Globus pallidus (tissue), 1 donor: ENCODE data around the gene FICD.
"Not testable (repeated sequence)": the region's sequence is repeated elsewhere in the genome, so short reads cannot be mapped to it uniquely, and the experiment has no call there.

Experiments
- DNase-seq: peaks from one replicate; pipeline ENCODE4 v3.0.0-alpha.2; 2015; ENCODE audit warnings: low spot score

FICD gene

DNA sequence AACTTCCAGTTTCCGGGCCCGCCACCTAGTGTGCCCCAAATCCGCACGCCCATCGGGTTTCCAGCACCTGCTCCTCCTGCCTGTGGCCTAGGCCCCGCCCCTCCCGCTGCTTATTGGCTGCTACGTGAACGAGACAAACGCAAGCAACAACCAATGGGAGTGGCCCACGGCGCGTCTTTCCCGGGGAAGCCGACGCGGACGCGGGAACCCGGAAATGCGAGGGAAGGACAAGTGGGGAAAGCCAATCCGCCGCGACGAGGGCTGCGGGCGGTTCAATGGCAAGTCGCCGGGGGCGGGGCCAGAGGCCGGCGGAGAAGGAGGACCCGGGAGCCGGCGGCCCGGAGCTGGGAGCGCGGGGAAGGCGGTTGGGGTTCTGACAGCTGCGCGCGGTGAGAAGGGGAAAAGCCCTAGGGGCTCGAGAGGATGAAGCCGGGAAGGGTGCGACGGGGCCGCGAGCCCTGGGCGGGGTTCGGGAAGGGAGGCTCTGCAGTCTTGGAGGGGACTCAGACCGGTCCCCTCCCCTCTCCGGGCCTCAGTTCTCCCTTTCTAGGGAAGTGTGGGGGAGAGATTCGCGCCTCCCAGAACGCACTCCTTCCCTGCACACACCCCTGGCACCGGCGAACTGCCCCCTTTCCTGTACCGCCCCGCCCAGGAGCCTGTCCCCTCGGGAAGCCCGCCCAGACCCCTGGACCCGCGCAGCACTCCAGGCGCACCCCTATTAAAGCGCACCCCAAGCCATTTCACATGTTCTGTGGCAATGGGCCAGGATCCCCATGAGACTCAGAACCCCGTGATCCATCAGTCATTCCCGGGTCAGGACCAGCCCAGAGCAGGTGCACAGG, at the start of gene FICD:
Gene FICD, plus strand, starts transcription at position 305 of the 842 bp plus-strand sequence. CDS start 1,696 bp downstream, outside the sequence.
- peak; percentile 99 for DNase-seq

DNA sequence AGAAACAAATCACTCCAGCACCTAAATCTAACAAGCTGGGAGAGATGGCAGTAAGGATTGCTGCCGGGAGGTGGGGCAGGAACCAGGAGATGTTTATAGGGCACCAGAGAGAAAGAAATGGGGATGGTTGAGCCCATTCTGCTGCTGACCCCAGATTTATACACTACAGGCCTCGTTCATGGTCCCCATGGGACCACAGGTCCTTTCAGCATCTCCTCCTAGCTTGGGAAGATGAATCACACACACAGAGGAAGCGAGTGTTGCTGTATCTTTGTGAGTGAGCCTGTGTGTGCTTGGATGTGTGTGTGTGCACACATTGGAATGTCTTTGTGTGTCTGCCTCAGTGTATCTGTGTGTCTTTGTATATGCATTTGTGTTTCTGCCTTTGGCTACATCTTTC, 49.7 kb upstream of the FICD start:
- no peak for DNase-seq

DNA sequence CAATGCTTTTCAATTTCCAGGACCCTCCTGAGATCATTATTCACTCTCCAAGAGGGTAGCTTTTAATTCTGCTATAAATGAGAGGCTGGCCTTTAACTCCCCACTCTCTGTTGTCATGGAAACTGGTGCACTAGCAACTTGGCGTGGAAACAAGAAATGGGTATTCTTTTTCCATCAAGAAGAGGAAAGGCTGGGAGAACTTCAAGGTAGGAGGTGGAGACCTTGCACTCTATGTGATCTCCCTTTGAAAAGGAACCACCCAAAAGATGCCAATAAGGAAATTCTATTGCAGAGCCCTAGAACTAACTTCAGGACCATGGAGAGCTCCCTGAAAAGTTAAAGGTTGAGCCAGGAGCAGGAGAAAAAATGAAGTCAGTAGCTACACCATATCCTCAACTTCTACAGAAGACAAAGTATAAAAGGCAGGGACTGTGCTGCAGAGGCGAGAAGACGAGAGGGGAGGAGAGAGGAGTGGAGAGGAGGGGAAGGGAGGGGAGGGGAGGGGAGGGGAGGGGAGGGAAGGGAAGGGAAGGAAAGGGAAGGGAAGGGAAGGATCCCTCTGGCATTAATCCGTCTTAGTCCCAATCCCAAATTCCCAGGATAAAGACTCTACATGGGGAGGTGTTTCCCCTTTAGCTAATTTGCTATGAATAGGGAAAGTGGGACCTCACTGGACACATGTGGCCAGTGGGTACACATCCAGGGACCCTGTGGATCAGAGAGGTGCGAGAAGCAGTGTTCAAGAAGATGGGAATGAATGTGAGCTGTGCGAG, 46.7 kb upstream of the FICD start:
- DNase-seq = no peak

DNA sequence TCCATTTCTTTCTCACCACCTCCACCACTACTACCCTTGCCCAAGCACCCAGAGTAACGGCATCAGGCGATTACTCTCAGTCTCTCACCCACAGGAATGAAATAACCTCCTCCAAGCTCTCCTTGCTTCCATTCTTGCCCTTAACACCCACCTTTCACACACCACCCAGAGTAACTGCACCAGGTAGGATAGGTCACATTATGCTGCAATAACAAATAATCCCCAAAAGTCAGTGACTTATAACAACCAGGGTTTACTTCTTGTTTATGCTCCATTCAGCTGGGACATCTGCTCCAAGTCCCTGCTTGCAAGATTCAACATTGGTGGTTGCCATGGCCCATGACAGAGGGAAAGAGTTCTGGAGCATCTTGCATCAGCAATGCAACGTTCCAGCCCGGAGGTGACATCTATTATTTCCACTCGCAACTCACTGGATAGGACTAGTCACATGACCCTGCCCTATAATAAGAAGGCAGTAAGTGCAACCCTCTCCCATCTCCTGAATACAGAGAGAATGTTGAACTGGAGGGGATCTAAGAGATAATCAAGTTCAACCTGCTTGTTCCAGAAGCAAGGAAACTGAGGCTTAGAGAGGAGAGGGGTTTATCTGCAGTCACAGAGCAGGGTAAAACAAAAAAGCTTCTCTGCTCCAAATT, 41.5 kb upstream of the FICD start:
- DNase-seq = no peak

DNA sequence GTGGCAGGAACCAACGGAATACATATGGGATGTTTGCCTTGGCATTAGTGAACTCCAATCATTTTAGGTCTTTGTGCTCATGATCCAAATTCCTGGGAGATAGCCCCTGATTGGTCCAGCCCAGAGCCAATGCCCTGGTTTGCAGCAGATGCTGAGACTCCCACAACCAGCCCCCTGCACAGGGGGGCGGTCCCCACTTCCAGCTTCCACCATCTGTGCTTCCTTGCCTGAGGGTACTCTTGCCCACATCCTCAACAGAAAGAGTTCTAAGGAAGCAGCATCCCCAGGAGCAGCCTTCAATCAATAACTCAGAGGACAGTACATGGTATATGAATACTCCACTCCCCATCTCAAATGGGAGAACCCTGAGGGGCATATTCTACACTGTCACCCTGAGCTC, 39.7 kb upstream of the FICD start:
- no peak for DNase-seq

DNA sequence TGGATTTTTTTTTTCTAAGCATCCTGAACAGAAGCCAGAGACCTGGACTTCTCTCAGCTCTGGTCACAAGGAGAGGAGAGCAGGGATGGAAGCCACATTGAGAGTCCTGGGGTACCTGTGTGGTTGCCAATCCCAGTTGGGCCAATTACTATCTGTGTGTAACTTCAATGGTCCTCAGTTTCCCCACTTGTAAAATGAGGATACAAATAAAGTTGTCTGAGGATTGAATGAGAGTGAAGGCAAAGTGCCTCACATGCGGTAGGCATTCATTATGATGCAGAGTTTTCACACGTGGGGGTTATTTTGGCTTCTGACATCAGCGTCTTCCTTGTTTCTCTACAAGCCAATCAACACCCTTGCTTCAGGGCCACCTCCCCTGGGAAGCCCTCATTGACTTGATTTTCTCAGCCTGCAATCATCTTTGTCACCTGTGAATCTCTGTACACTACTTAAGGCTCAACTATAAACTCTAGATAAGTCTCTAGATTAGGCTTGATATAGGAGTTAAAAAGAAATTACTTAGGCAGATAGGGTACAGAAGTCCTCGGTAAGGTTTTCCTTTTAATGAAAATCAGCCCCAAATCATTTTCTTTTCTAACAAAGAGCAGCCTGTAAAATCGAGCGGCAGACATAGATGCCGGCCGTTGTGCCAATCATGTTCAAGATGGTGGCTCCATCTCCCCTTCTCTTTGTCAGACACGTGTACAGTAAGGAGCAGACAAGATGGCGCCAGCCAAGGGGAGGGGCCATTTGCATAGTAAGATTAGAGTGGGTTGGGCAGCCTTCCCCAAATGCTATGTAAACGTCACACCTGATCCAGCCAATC, 37.8 kb upstream of the FICD start:
- DNase-seq = no peak

DNA sequence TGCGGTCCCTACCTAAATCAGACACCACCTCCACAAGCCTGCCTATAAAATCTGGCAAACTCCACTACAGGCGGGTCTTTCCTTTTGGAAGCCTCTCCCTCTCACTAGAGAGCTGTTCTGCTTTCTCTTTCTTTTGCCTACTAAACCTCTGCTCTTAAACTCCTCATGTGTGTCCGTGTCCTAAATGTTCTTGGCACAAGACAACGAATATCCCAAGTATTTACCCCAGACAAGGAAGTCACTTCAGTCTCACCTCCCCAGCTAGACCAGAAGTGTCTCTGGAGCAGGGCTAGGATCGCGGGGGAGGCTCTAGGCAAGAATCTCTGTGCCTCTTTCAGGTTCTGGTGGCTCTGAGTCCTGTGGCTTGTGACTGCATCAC, 37.2 kb upstream of the FICD start:
- no peak for DNase-seq

DNA sequence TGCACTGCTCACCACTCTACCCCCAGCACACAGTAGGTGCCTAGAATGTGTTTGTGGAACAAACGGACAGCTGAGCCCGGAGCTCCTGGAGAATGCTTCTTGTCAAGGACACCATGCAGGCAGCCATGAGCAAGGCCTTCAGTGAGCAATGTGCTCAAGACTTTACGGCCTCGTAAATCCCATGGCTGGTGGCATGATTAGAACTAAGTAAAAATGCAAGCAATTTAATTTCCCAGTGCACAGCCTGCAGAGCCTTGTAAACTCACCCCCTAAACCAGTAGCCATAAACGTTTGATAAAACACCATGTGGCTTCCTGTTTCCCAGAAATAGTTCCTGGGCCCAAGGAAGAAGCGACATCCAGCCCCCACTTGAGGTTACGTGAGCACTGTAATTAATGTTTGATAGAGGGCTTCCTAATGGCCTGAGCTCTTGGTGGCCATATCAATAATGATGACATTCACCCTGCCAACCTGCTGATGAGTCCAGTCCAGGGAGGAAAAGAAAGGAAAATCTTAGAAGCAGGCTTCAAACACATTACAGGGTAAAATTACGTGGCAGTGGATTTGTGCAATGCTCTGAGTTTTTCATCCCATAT, 36.4 kb upstream of the FICD start:
- DNase-seq = no peak

DNA sequence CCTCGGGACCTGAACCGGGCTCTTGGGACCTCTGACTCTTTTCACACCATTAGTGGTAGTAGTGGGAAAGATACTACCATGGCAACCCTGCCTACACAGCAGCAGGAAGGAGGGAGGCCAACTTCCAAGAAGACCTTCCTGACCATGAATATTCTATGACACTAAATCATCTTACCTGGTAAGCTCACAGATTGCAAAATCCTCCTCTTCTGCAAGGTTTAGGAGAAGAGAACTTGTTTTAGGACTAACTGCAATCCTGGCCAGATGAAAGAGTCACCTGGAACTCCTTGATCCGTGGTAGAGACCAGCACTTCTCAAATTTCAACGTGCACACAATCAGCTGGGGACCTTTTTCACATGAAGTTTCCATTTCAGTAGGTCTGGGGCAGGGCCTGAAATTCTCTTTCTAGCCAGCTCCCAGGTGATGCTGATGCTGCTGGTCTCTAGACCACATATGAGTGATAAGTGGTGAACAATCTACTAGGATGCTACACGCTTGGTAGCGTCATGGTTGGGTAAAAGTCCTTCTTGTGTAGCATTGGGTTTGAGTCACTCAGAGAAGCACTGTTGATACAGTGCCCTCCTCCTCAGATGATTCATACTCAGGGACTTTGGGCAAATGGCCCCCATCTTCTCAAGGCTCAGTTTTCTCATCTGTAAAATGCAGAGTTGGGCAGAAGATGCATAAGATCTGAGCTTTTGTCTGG, 35.6 kb upstream of the FICD start:
- DNase-seq = no peak

DNA sequence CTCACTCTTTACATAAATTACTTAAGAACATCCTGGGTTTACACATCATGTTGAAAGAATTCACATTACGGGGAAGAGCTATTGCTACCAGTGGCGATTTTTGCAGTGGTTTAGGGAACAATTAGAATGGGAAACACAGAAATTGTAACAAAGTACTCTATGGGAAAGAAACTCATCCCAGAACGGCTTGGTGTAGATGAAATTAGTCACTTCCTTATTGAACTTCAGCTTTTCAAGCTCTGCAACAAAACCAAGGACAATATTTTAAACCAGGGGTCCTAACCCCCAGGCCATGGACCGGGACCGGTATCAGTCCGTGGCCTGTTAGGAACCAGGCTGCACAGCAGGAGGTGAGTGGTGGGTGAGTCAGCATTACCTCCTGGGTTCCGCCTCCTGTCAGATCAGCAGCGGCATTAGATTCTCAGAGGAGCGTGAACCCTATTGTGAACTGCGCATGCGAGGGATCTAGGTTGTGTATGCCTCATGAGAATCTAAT, 32.3 kb upstream of the FICD start:
- DNase-seq = no peak

DNA sequence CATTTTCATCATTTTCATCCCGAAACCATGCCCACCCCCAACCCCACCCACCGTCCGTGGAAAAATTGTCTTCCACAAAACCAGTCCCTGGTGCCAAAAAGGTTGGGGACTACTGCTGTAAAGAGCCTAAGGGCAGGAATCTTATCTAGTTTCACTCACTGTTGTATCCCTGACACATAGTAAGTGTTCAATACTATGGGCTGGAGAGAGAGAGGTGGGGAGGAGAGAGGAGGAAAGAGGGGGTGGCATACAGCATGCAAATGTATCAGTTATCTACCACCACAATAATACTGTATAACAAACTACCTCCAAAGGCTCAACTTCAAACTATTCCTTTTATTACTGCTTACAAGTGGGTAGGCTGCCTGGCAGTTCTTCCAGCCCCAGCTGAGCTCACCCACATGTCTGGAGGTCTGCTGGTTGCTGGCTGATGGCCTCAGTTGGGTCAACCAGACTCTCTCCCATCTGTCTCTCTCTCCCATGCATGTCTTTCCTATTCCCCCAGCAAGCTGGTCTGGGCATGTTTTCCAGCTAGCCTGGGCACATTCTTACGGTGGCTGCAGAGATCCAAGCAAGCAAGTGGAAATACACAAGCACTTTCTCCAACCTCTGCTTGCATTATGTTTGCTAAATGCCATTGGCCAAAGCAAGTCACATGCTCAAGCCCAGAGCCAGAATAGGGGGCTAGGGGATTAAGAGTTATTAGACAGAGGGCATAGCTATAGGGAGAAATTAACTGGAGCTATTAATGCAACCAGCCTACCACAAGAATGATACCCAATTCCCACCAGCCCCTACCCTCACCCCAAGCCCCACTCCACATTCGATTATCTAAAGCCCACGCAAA, 31.6 kb upstream of the FICD start:
- DNase-seq = no peak

DNA sequence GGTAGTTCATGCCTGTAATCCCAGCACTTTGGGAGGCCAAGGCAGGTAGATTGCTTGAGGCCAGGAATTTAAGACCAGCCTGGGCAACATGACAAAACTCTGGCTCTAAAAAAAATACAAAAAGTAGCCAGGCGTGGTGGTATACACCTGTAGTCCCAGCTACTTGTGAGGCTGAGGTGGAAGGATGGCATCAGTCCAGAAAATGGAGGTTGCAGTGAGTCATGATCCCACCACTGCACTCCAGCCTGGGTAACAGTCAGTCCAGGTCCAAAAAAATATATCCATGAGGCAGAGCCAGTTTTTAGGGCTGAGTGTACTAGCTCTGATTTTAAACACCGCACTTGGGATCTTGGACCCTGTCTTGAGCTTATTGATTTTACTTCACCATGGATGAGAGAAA, 30.6 kb upstream of the FICD start:
- DNase-seq = no peak

DNA sequence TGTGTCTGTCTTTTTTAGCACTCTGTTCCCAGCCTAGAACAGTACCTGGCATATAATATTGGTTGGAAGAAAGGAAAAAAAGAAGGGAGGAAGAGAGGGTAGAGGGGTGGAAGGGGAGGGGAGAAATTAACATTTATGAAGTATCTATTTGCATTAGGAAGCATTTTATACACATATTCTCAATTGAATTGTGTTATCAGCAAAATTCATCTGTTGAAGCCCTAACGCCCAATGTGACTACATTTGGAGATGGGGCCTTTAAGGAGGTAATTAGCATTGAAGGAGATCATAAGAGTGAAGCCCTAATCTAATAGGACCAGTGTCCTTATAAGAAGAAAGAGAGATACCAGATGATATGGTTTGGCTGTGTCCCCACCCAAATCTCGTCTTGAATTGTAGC, 30.2 kb upstream of the FICD start:
- no peak for DNase-seq

DNA sequence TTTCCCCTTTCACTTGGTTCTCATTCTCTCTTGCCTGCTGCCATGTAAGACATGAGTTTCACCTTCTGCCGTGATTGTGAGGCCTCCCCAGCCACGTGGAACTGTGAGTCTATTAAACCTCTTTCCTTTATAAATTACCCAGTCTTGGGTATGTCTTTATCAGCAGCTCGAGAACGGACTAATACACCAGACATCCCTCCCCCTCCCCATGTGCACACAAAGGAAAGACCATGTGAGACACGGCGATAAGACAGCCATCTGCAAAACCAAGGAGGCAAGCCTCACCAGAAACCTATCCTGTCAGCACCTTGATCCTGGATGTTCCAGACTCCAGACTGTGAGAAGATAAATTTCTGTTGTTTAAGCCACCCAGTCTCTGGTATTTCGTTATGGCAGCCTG, 29.7 kb upstream of the FICD start:
- DNase-seq = not testable (repeated sequence)

DNA sequence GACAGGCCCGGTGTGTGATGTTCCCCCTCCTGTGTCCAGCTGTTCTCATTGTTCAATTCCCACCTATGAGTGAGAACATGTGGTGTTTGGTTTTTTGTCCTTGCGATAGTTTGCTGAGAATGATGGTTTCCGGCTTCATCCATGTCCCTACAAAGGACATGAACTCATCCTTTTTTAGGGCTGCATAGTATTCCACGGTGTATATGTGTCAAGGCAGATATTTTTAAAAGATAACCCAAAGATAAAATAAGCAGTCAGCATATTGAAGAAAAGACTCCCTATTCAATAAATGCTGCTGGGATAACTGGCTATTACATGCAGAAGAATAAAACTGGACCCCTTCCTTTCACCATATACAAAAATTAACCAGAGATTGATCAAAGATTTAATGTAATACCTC, 28.0 kb upstream of the FICD start:
- not testable (repeated sequence) for DNase-seq

DNA sequence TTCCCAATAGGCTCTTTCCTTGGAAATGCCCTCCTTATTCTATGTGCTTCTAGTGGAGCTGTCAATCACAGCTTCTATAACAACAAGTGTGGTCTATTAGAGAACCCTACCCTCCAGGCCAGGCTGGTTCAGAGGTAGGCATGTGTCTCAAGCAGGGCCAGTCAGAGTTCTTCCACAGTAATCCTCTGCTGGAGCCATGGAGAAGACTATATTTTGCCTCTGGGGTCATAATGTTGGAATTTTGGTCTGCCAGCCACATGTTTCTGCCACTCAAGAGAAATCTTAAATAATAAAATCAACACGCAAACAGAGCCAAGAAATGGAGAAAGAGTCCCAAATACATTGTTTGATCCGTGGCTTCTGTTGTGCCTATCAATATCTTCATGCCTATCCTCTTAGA, 23.8 kb upstream of the FICD start:
- DNase-seq = no peak

DNA sequence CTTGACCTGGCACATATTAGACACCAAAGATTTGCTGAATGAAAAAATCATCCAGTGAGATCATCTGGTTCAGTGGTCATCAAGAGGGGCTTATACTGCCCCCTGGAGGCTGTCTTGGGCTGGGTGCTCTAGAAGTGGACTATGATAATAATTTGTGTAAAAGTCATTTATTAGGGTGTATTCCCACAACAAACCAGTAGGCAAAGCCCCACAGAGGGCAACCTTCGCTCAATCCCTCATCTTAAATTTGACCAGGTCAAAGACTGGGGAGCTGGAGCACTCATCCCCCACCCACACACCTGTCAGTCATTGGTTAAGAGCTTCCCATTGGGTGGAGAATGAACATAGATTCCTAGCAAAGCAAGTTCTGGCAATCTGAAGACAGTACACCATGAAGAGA, 20.0 kb upstream of the FICD start:
- no peak for DNase-seq

DNA sequence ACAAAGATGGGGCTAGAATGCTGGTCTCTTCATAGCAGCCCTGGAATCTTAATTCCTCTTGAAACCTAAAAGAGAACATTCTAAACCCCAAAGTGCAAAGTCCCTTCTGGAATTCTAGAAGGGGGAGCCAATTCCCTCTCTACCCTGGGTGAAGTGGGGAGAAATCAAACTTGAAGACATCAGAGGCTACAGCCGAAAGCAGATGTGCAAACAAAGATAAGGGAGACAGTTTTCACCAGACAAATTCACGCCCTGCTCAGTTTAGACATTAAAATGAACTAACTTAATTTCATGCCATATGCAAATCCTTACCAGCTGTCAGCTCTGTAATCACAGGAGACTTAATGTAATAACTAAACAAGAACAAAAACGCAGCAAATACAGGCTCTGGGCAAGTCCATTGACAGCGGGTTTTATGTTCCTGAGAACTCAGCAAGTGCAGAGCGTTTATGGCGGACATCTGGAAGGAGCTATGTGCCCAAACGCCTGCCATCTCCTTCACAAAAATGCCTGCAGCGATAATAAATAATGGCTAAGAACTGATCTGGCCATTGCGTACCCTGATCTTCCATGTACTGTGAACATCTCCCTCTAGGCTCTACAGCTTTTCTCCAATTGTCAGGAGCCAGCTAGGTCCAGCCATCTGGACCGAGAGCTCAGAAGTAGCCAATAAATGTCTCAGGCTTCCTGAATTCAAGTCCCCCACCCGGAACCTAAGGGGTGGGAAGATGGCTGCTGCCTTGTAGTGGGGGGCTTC, 19.1 kb upstream of the FICD start:
- no peak for DNase-seq

DNA sequence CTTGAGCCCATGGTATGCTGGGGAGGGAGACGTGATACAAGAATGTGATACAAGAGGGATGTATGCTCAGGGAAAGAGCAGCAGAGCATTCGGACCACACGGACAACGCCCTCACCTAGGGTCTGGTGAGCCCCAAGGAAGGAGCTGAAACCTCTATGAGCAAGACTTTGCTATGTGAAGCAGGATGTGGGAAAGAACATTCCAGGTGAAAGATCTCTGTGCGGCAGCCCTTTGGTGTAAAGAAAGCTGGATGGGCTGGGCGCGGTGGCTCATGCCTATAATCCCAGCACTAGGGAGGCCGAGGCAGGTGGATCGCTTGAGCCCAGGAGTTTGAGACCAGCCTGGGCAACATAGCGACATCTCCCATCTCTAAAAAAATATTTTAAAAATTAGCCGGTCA, 16.9 kb upstream of the FICD start:
- no peak for DNase-seq
